Endothelial cell (in vitro differentiated cells): ENCODE measurements around the gene ZNF335. TPM values are rescaled to one million over a fixed set of nuclear protein-coding genes. Genes with fewer than 3 reads are reported as not detected.

Experiments used
- DNase-seq: peaks from one replicate; pipeline ENCODE4 v3.0.0; 2021; ENCODE audit warnings: low spot score
- H3K27ac Mint-ChIP-seq: one replicate; pipeline ENCODE4 v1.8.0; 2021; ENCODE audit warnings: mixed read lengths, inconsistent platforms; ENCODE audit not compliant: unreplicated experiment
- H3K27me3 Mint-ChIP-seq: one replicate; pipeline ENCODE4 v1.8.0; 2021; ENCODE audit warnings: mild to moderate bottlenecking, moderate library complexity, mixed read lengths, inconsistent platforms; ENCODE audit not compliant: unreplicated experiment
- H3K36me3 Mint-ChIP-seq: one replicate; pipeline ENCODE4 v1.8.0; 2021; ENCODE audit warnings: mild to moderate bottlenecking, low read depth, mixed read lengths, inconsistent platforms; ENCODE audit not compliant: unreplicated experiment
- H3K4me1 Mint-ChIP-seq: one replicate; pipeline ENCODE4 v1.8.0; 2021; ENCODE audit warnings: mild to moderate bottlenecking, mixed read lengths, inconsistent platforms; ENCODE audit not compliant: unreplicated experiment
- H3K4me3 Mint-ChIP-seq: one replicate; pipeline ENCODE4 v1.8.0; 2021; ENCODE audit warnings: mild to moderate bottlenecking, mixed read lengths, inconsistent platforms; ENCODE audit not compliant: unreplicated experiment
- H3K9me3 Mint-ChIP-seq: one replicate; pipeline ENCODE4 v1.8.0; 2021; ENCODE audit warnings: mixed read lengths, inconsistent platforms; ENCODE audit not compliant: unreplicated experiment
- CTCF ChIP-seq: fragments of 200-600 bp; sonication (generic); IDR thresholded peaks from one replicate; pipeline ENCODE4 v1.5.0; 2021; ENCODE audit warnings: antibody characterized with exemption; ENCODE audit not compliant: unreplicated experiment
- total RNA-seq: library from RNA; stranded (reverse); fragmentation: NEBNext Ultra II Directional; extraction: Animal tissue kit (Norgen Biotek cat#: 25700); gene quantifications from one replicate; pipeline ENCODE4 v1.2.1, GENCODE V29; 2021; ENCODE audit not compliant: unreplicated experiment

The ZNF335 gene
- total RNA-seq, 1 donor from 2014 or later, result 22.9 TPM

- Mint-ChIP-seq H3K9me3 (no peaks in the 10 kb centered on the region), H3K27ac (no peak overlapping the region), H3K36me3 (no peaks in the 10 kb centered on the region), H3K27me3 (peaks cover 7% of the 10 kb centered on the region), H3K4me3 (no peak overlapping the region), H3K4me1 (peaks cover 4% of the 10 kb centered on the region)
- TF ChIP-seq CTCF, result no peak
- no peak for DNase-seq
Measured at GRCh38 chr20:45975686-45976085, 3.7 kb upstream of the ZNF335 start.

GRCh38 chr20:45974896-45975565, 3.0 kb upstream of the ZNF335 start:
- no peak for DNase-seq
- Mint-ChIP-seq H3K27ac (no peak overlapping the region), H3K27me3 (peaks cover 7% of the 10 kb centered on the region), H3K36me3 (peaks cover 3% of the 10 kb centered on the region), H3K9me3 (no peaks in the 10 kb centered on the region), H3K4me1 (peaks cover 9% of the 10 kb centered on the region), H3K4me3 (no peak overlapping the region)
- no peak for TF ChIP-seq CTCF

GRCh38 chr20:45972500-45973183, 639 bp upstream of the ZNF335 start:
- Mint-ChIP-seq H3K36me3 (peaks cover 5% of the 10 kb centered on the region), H3K4me1 (peaks cover 11% of the 10 kb centered on the region), H3K27me3 (peaks cover 7% of the 10 kb centered on the region), H3K9me3 (no peaks in the 10 kb centered on the region), H3K4me3 (peak overlapping the region; percentile 93), H3K27ac (peak overlapping the region; percentile 99)
- TF ChIP-seq CTCF, result no peak
- DNase-seq, result no peak

GRCh38 chr20:45971425-45971674, 653 bp downstream of the ZNF335 start:
- H3K36me3 Mint-ChIP-seq, result peaks cover 14% of the 10 kb centered on the region
- no peak overlapping the region for H3K27ac Mint-ChIP-seq
- H3K4me1 Mint-ChIP-seq, result peaks cover 11% of the 10 kb centered on the region
- H3K27me3 Mint-ChIP-seq, result peaks cover 7% of the 10 kb centered on the region
- DNase-seq, result no peak
- no peaks in the 10 kb centered on the region for H3K9me3 Mint-ChIP-seq
- no peak for TF ChIP-seq CTCF
- H3K4me3 Mint-ChIP-seq, result peak overlapping the region; percentile 86

GRCh38 chr20:45970646-45971424, 1.2 kb downstream of the ZNF335 start:
- DNase-seq, result no peak
- TF ChIP-seq CTCF, result no peak
- Mint-ChIP-seq H3K27me3 (peaks cover 7% of the 10 kb centered on the region), H3K9me3 (no peaks in the 10 kb centered on the region), H3K27ac (peak overlapping the region; percentile 36), H3K4me1 (peaks cover 11% of the 10 kb centered on the region), H3K36me3 (peaks cover 14% of the 10 kb centered on the region), H3K4me3 (peak overlapping the region; percentile 86)
